SK-N-SH treated with all-trans-retinoic acid at 6 μM for 48 hours (cell line): ENCODE measurements around the gene KDM5C.

Source experiments
- ATAC-seq: fragments of 200-7000 bp; cut with Tn5 transposase; 3 replicates; pipeline ENCODE4 v1.9.1; 2020; ENCODE audit warnings: mild to moderate bottlenecking, moderate library complexity
- ARNTL ChIP-seq: fragments of 450-650 bp; formaldehyde crosslinking; IDR thresholded peaks from 2 replicates; pipeline ENCODE4 v1.5.0; 2020; ENCODE audit warnings: low read depth, mild to moderate bottlenecking, moderate library complexity, borderline replicate concordance
- BACH2 ChIP-seq: fragments of 250-450 bp; sonication (Bioruptor Pico); IDR thresholded peaks from 2 replicates; pipeline ENCODE4 v1.9.0; 2021; ENCODE audit warnings: mild to moderate bottlenecking, borderline replicate concordance
- CREB5 ChIP-seq: fragments of 250-450 bp; sonication (Bioruptor Pico); IDR thresholded peaks from 2 replicates; pipeline ENCODE4 v1.5.1; 2020; ENCODE audit warnings: low read depth, mild to moderate bottlenecking, moderate library complexity
- CSDC2 ChIP-seq: fragments of 250-450 bp; sonication (Bioruptor Pico); IDR thresholded peaks from 2 replicates; pipeline ENCODE4 v1.5.0; 2020; ENCODE audit warnings: mild to moderate bottlenecking, moderate library complexity
- CSRNP3 ChIP-seq: fragments of 250-450 bp; sonication (Bioruptor Pico); IDR thresholded peaks from 2 replicates; pipeline ENCODE4 v1.5.1; 2021; ENCODE audit warnings: mild to moderate bottlenecking, moderate library complexity
- ESRRG ChIP-seq: fragments of 250-450 bp; sonication (Bioruptor Pico); IDR thresholded peaks from 2 replicates; pipeline ENCODE4 v1.6.1; 2021; ENCODE audit warnings: mild to moderate bottlenecking
- ISL1 ChIP-seq: fragments of 250-450 bp; sonication (Bioruptor Pico); IDR thresholded peaks from 2 replicates; pipeline ENCODE4 v2.1.2; 2022; ENCODE audit warnings: mild to moderate bottlenecking, moderate library complexity
- OSR1 ChIP-seq: fragments of 250-450 bp; sonication (Bioruptor Pico); IDR thresholded peaks from 2 replicates; pipeline ENCODE4 v1.8.0; 2022; ENCODE audit warnings: moderate library complexity, mild to moderate bottlenecking, inconsistent platforms
- PATZ1 ChIP-seq: fragments of 250-450 bp; sonication (Bioruptor Pico); IDR thresholded peaks from 2 replicates; pipeline ENCODE4 v1.8.0; 2020; ENCODE audit warnings: mild to moderate bottlenecking, moderate library complexity, borderline replicate concordance
- PPARA ChIP-seq: fragments of 250-450 bp; sonication (Bioruptor Pico); IDR thresholded peaks from 2 replicates; pipeline ENCODE4 v1.5.0; 2020; ENCODE audit warnings: mild to moderate bottlenecking, borderline replicate concordance
- RARB ChIP-seq: fragments of 250-450 bp; sonication (Bioruptor Pico); IDR thresholded peaks from 2 replicates; pipeline ENCODE4 v1.8.0; 2021; ENCODE audit warnings: mild to moderate bottlenecking, moderate library complexity
- TCF4 ChIP-seq: fragments of 250-450 bp; sonication (Bioruptor Pico); IDR thresholded peaks from 2 replicates; pipeline ENCODE4 v1.8.0; 2021; ENCODE audit warnings: mild to moderate bottlenecking, moderate library complexity, borderline replicate concordance
- TOX ChIP-seq: fragments of 250-450 bp; sonication (Bioruptor Pico); IDR thresholded peaks from 2 replicates; pipeline ENCODE4 v1.8.0; 2021; ENCODE audit warnings: mild to moderate bottlenecking, moderate library complexity, borderline replicate concordance
- TSHZ2 ChIP-seq: fragments of 250-450 bp; sonication (Bioruptor Pico); IDR thresholded peaks from 2 replicates; pipeline ENCODE4 v1.5.0; 2020; ENCODE audit warnings: mild to moderate bottlenecking, moderate library complexity
- ZC3H10 ChIP-seq: fragments of 250-450 bp; sonication (Bioruptor Pico); IDR thresholded peaks from 2 replicates; pipeline ENCODE4 v1.5.1; 2021; ENCODE audit warnings: mild to moderate bottlenecking, moderate library complexity
- ZFP30 ChIP-seq: fragments of 450-650 bp; formaldehyde crosslinking; IDR thresholded peaks from 2 replicates; pipeline ENCODE4 v1.5.0; 2022; ENCODE audit warnings: mild to moderate bottlenecking, moderate library complexity
- ZNF565 ChIP-seq: fragments of 450-650 bp; formaldehyde crosslinking; conservative IDR thresholded peaks from 2 replicates; pipeline ENCODE4 v1.5.0; 2020; ENCODE audit warnings: low read depth, mild to moderate bottlenecking, moderate library complexity
- ZNF70 ChIP-seq: fragments of 450-650 bp; formaldehyde crosslinking; IDR thresholded peaks from 2 replicates; pipeline ENCODE4 v1.5.0; 2020; ENCODE audit warnings: mild to moderate bottlenecking, moderate library complexity

KDM5C gene

GRCh38 chrX:53262189-53262917 lies 37.3 kb upstream of the KDM5C start:
- peak; percentile 15; the same call in 2 of the 3 replicates for ATAC-seq
- TF ChIP-seq RARB (CRISPR knock-in tag) (no peak), ZC3H10 (no peak), CREB5 (CRISPR knock-in tag) (no peak), ZNF565 (CRISPR knock-in tag) (no peak), ARNTL (CRISPR knock-in tag) (no peak), BACH2 (CRISPR knock-in tag) (no peak), ISL1 (CRISPR knock-in tag) (no peak), TOX (no peak), ZNF70 (CRISPR knock-in tag) (no peak), ESRRG (CRISPR knock-in tag) (no peak), OSR1 (CRISPR knock-in tag) (no peak)

GRCh38 chrX:53261355-53261972 lies 36.5 kb upstream of the KDM5C start:
- ATAC-seq: no peak
- no peak for TF ChIP-seq PATZ1 (CRISPR knock-in tag)
- TF ChIP-seq ESRRG (CRISPR knock-in tag): no peak
- TF ChIP-seq OSR1 (CRISPR knock-in tag): no peak
- TF ChIP-seq PPARA: no peak
- no peak for TF ChIP-seq CSRNP3 (CRISPR knock-in tag)
- TF ChIP-seq TCF4 (CRISPR knock-in tag): no peak
- no peak for TF ChIP-seq CREB5 (CRISPR knock-in tag)
- TF ChIP-seq ZNF70 (CRISPR knock-in tag): no peak
- no peak for TF ChIP-seq ISL1 (CRISPR knock-in tag)
- no peak for TF ChIP-seq TOX
- no peak for TF ChIP-seq ZFP30
- TF ChIP-seq CSDC2 (CRISPR knock-in tag): no peak
- no peak for TF ChIP-seq RARB (CRISPR knock-in tag)

GRCh38 chrX:53260836-53261235 lies 35.8 kb upstream of the KDM5C start:
- TF ChIP-seq ZNF70 (CRISPR knock-in tag) (no peak), PPARA (no peak), TSHZ2 (CRISPR knock-in tag) (no peak), ARNTL (CRISPR knock-in tag) (no peak), TOX (no peak), CREB5 (CRISPR knock-in tag) (no peak)
- no peak for ATAC-seq
